Suprapubic skin (tissue), 4 donors: ENCODE results near the gene DCTD. TPM values are rescaled to one million over a fixed set of nuclear protein-coding genes. Genes with fewer than 3 reads are reported as not detected.

Experiments
- DNase-seq, 2 donors: peaks; one replicate each; pipeline ENCODE4 v3.0.0-alpha.2; 2019; ENCODE audit warnings: low spot score in 2 of 2
- H3K27ac ChIP-seq: fragments of 200-600 bp; sonication (generic); one replicate; pipeline ENCODE4 v1.5.1; 2019
- H3K27me3 ChIP-seq: fragments of 200-600 bp; sonication (generic); one replicate; pipeline ENCODE4 v1.5.1; 2019
- H3K36me3 ChIP-seq: fragments of 200-600 bp; sonication (generic); one replicate; pipeline ENCODE4 v1.5.1; 2019
- H3K4me1 ChIP-seq: fragments of 200-600 bp; sonication (generic); one replicate; pipeline ENCODE4 v1.5.1; 2019
- H3K4me3 ChIP-seq: fragments of 200-600 bp; sonication (generic); one replicate; pipeline ENCODE4 v1.5.1; 2019; ENCODE audit warnings: mild to moderate bottlenecking
- H3K9me3 ChIP-seq: fragments of 200-600 bp; sonication (generic); one replicate; pipeline ENCODE4 v1.5.1; 2019
- CTCF ChIP-seq, 2 donors: fragments of 200-600 bp in 1 of 2; fragments of 450-650 bp in 1 of 2; sonication (generic) in 1 of 2; IDR thresholded peaks; one replicate each; pipeline ENCODE4 v1.5.1; 2016 to 2019; ENCODE audit warnings: antibody characterized with exemption in 2 of 2, mild to moderate bottlenecking in 1 of 2, moderate library complexity in 1 of 2
- EP300 ChIP-seq: sonication (generic); formaldehyde crosslinking; IDR thresholded peaks from one replicate; pipeline ENCODE4 v1.6.1; 2017; ENCODE audit warnings: antibody characterized with exemption
- POLR2A ChIP-seq, 2 donors: fragments of 450-650 bp; IDR thresholded peaks; one replicate each; pipeline ENCODE4 v1.6.1; 2017; ENCODE audit warnings: antibody characterized with exemption in 2 of 2, mild to moderate bottlenecking in 2 of 2, moderate library complexity in 2 of 2
- POLR2AphosphoS5 ChIP-seq, 3 donors: sonication (generic); formaldehyde crosslinking; IDR thresholded peaks; one replicate each; pipeline ENCODE4 v1.6.1; 2017; ENCODE audit warnings: antibody characterized with exemption in 3 of 3
- WGBS: methylation state at CpG from one replicate; pipeline ENCODE4 v1.1.5; 2018; 5-methylcytosine and 5-hydroxymethylcytosine counted together
- total RNA-seq, 4 donors: library from RNA; depleted of rRNA; stranded (reverse); fragments of >200 nt; gene quantifications; one replicate each; pipeline ENCODE4 v1.1.0, GENCODE V29; 2016

DCTD gene
- total RNA-seq, 4 donors from 2014 or later: 32.7 to 40.7 (median 38.9) TPM

- H3K4me1 ChIP-seq: peaks cover 4% of the 10 kb centered on the region
- 88% methylated on average over 9 of the region's 9 CpGs for WGBS
- no peaks in the 10 kb centered on the region for H3K27me3 ChIP-seq
- no peak overlapping the region for H3K4me3 ChIP-seq
- no peaks in the 10 kb centered on the region for H3K9me3 ChIP-seq
- no peak overlapping the region for H3K27ac ChIP-seq
- no peak for TF ChIP-seq EP300
- TF ChIP-seq POLR2A (IDR thresholded peaks at IDR 0.05): no peak
- no peak for TF ChIP-seq CTCF (IDR thresholded peaks at IDR 0.05)
- no peak for DNase-seq
- H3K36me3 ChIP-seq: no peaks in the 10 kb centered on the region
Measured at GRCh38 chr4:182939680-182940079, 22.5 kb upstream of the DCTD start.

- WGBS: 14% methylated on average over 14 of the region's 14 CpGs
Measured at GRCh38 chr4:182938205-182938645, 21.0 kb upstream of the DCTD start.

GRCh38 chr4:182937268-182938204, 20.4 kb upstream of the DCTD start:
- Histone ChIP-seq H3K36me3 (no peaks in the 10 kb centered on the region), H3K9me3 (no peaks in the 10 kb centered on the region), H3K4me3 (no peak overlapping the region), H3K27me3 (no peaks in the 10 kb centered on the region), H3K4me1 (peaks cover 4% of the 10 kb centered on the region), H3K27ac (no peak overlapping the region)
- TF ChIP-seq EP300: no peak
- no peak for TF ChIP-seq CTCF (IDR thresholded peaks at IDR 0.05)
- no peak for TF ChIP-seq POLR2AphosphoS5 (IDR thresholded peaks at IDR 0.05)
- no peak for TF ChIP-seq POLR2A (IDR thresholded peaks at IDR 0.05)
- whole genome bisulfite sequencing: 72% methylated on average over 5 of the region's 5 CpGs
- no peak for DNase-seq

More at GRCh38 chr4:182938205-182938645, 21.0 kb upstream of the DCTD start:
- Histone ChIP-seq H3K27ac (no peak overlapping the region), H3K4me3 (no peak overlapping the region), H3K27me3 (no peaks in the 10 kb centered on the region), H3K36me3 (no peaks in the 10 kb centered on the region), H3K4me1 (peaks cover 4% of the 10 kb centered on the region), H3K9me3 (no peaks in the 10 kb centered on the region)
- DNase-seq: peak; percentile 81 to 86
- TF ChIP-seq CTCF (IDR thresholded peaks at IDR 0.05) (peak; percentile 59 to 91), POLR2AphosphoS5 (IDR thresholded peaks at IDR 0.05) (no peak)

GRCh38 chr4:182932651-182933050, 15.5 kb upstream of the DCTD start:
- no peak for DNase-seq
- 80% methylated on average over 5 of the region's 5 CpGs for WGBS
- no peaks in the 10 kb centered on the region for H3K9me3 ChIP-seq
- H3K4me1 ChIP-seq: no peaks in the 10 kb centered on the region
- TF ChIP-seq POLR2A (IDR thresholded peaks at IDR 0.05) (no peak), CTCF (IDR thresholded peaks at IDR 0.05) (no peak), POLR2AphosphoS5 (IDR thresholded peaks at IDR 0.05) (no peak), EP300 (no peak)
- no peak overlapping the region for H3K4me3 ChIP-seq
- H3K27ac ChIP-seq: no peak overlapping the region
- H3K27me3 ChIP-seq: peaks cover 3% of the 10 kb centered on the region
- H3K36me3 ChIP-seq: no peaks in the 10 kb centered on the region

GRCh38 chr4:182931691-182932345, 14.6 kb upstream of the DCTD start:
- Histone ChIP-seq H3K27me3 (peaks cover 3% of the 10 kb centered on the region), H3K4me1 (no peaks in the 10 kb centered on the region), H3K9me3 (no peaks in the 10 kb centered on the region), H3K36me3 (no peaks in the 10 kb centered on the region), H3K27ac (no peak overlapping the region), H3K4me3 (no peak overlapping the region)
- WGBS: 89% methylated on average over 5 of the region's 5 CpGs
- no peak for TF ChIP-seq EP300
- no peak for TF ChIP-seq CTCF (IDR thresholded peaks at IDR 0.05)
- no peak for TF ChIP-seq POLR2AphosphoS5 (IDR thresholded peaks at IDR 0.05)
- no peak for TF ChIP-seq POLR2A (IDR thresholded peaks at IDR 0.05)
- DNase-seq: no peak
